ENCODE results near the gene CSAD.

GRCh38 chr12:53219956-53220693 lies 39.4 kb upstream of the CSAD start:
- TF ChIP-seq POLR2A (IDR thresholded peaks at IDR 0.05), result no peak
- no peak for TF ChIP-seq CTCF (IDR thresholded peaks at IDR 0.05)
